CD8-positive, alpha-beta memory T cell (primary cell): ENCODE measurements around the gene PHF24. TPM values are rescaled to one million over a fixed set of nuclear protein-coding genes. Genes with fewer than 3 reads are reported as not detected.

Experiments
- CTCF ChIA-PET: fragments of 350-600 bp; sonication (Branson Sonifier 250); formaldehyde crosslinking; loops from one replicate; lab custom pipeline; 2021; ENCODE audit warnings: antibody characterized with exemption; lab: Charles Lee
- POLR2A ChIA-PET: fragments of 350-600 bp; sonication (Branson Sonifier 250); formaldehyde crosslinking; loops from one replicate; lab custom pipeline; 2021; ENCODE audit warnings: antibody characterized with exemption; lab: Charles Lee
- DNase-seq, 5 donors: peaks; one replicate each; pipeline versions ENCODE4 v3.0.0 to v3.0.0-alpha.2; 2020 to 2022; ENCODE audit warnings: mixed read lengths in 1 of 5
- H3K27ac ChIP-seq: one replicate; pipeline ENCODE4 v1.7.0; 2013; ENCODE audit warnings: low read depth, mild to moderate bottlenecking, low read length, moderate library complexity
- H3K27me3 ChIP-seq: 2 replicates; pipeline ENCODE4 v1.7.0; 2013; ENCODE audit warnings: low read length, mild to moderate bottlenecking; ENCODE audit not compliant: insufficient read depth, poor library complexity, severe bottlenecking
- H3K36me3 ChIP-seq: 2 replicates; pipeline ENCODE4 v1.7.0; 2013; ENCODE audit warnings: mild to moderate bottlenecking, low read length, moderate library complexity; ENCODE audit not compliant: insufficient read depth
- H3K4me1 ChIP-seq: 2 replicates; pipeline ENCODE4 v1.7.0; 2013; ENCODE audit warnings: mild to moderate bottlenecking, low read length, moderate library complexity; ENCODE audit not compliant: insufficient read depth
- H3K4me3 ChIP-seq: 2 replicates; pipeline ENCODE4 v1.7.0; 2013; ENCODE audit warnings: mild to moderate bottlenecking, low read length
- H3K9me3 ChIP-seq: 2 replicates; pipeline ENCODE4 v1.7.0; 2013; ENCODE audit warnings: mild to moderate bottlenecking, low read length
- H3K27ac Mint-ChIP-seq, 8 donors: one replicate each; pipeline ENCODE4 v1.8.0; 2020 to 2021; ENCODE audit warnings: mixed read lengths in 8 of 8, mild to moderate bottlenecking in 6 of 8, inconsistent platforms in 3 of 8, moderate library complexity in 3 of 8
- H3K27me3 Mint-ChIP-seq, 2 donors: one replicate each; pipeline ENCODE4 v1.8.0; 2020 to 2021; ENCODE audit warnings: mixed read lengths in 2 of 2, mild to moderate bottlenecking in 1 of 2, moderate library complexity in 1 of 2
- H3K36me3 Mint-ChIP-seq, 3 donors: one replicate each; pipeline ENCODE4 v1.8.0; 2020 to 2021; ENCODE audit warnings: mixed read lengths in 3 of 3, inconsistent platforms in 1 of 3, mild to moderate bottlenecking in 1 of 3
- H3K4me1 Mint-ChIP-seq, 3 donors: one replicate each; pipeline ENCODE4 v1.8.0; 2020 to 2021; ENCODE audit warnings: mixed read lengths in 3 of 3, inconsistent platforms in 1 of 3, mild to moderate bottlenecking in 1 of 3
- H3K4me3 Mint-ChIP-seq, 7 donors: one replicate each; pipeline ENCODE4 v1.8.0; 2020 to 2021; ENCODE audit warnings: mixed read lengths in 7 of 7, mild to moderate bottlenecking in 6 of 7, moderate library complexity in 4 of 7, inconsistent platforms in 2 of 7
- H3K9me3 Mint-ChIP-seq, 5 donors: one replicate each; pipeline ENCODE4 v1.8.0; 2020 to 2022; ENCODE audit warnings: mixed read lengths in 5 of 5, mild to moderate bottlenecking in 3 of 5, moderate library complexity in 2 of 5, inconsistent platforms in 1 of 5
- polyA plus RNA-seq: library from polyadenylated mRNA; unstranded; fragments of 300-500 nt; fragmentation: Illumina TruSeq; gene quantifications from one replicate; pipeline ENCODE4 v1.2.3, GENCODE V29; 2021
- total RNA-seq, 2 experiments: library from RNA; stranded (reverse); gene quantifications; one replicate each; pipeline ENCODE4 v1.2.3, GENCODE V29; 2021

The PHF24 gene
- total and polyA plus RNA-seq, 3 experiments from 2014 or later: 0.04 TPM; not detected in 2

DNA sequence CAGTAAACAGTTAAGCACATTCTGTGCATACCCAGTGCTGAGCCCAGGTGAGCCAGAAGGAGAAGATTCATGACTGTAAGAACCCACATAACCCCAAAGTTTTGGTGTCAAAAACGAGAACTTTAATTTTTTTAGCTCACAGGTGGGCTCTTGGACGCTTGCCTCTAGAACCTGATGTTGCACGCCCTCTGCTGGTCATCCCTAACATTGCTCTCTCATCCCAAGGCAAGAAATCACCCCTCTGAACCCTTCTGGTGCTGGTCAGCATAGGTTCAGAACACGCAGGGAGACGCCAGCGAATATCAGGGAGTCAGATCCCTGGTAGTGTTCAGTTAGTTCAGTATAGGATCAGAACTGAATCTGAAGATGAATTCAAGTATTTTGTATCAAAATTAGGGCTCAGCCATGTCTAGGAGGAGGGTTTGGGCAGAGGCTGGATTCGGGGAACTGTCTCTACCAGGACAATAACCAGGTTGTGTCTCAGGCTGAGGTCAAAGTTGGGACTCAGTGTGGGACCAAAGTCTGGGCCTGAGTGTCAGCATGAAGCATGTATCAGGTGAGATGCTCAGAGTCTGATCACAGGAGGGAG is 27.3 kb downstream of the PHF24 start:
- H3K4me1 Mint-ChIP-seq: peaks cover 46 to 76% (median 66%) of the 10 kb centered on the region in 3 donors
- H3K4me3 ChIP-seq: no peak overlapping the region
- H3K27me3 Mint-ChIP-seq: no peaks in the 10 kb centered on the region
- H3K9me3 ChIP-seq: no peaks in the 10 kb centered on the region
- CTCF ChIA-PET: interaction anchor here (0.7 to 2.5 kb wide), 11 partner anchors 9 to 94 kb away, joined by 3 to 21 read pairs (median 4); a partner anchor contains a TSS
- no peaks in the 10 kb centered on the region for H3K36me3 ChIP-seq
- no peak overlapping the region for H3K27ac ChIP-seq
- no peaks in the 10 kb centered on the region for H3K27me3 ChIP-seq
- POLR2A ChIA-PET: no interaction called here
- H3K4me3 Mint-ChIP-seq: peak overlapping the region in 1 of 7 donors; percentile 27
- DNase-seq: peak; percentile 36 to 71 (median 51)
- H3K27ac Mint-ChIP-seq: peak overlapping the region in 6 of 8 donors; percentile 15 to 82 (median 54)
- no peaks in the 10 kb centered on the region for H3K9me3 Mint-ChIP-seq
- H3K4me1 ChIP-seq: peaks cover 68% of the 10 kb centered on the region
- peaks cover 0 to 5% (median 0%) of the 10 kb centered on the region in 3 donors for H3K36me3 Mint-ChIP-seq

DNA sequence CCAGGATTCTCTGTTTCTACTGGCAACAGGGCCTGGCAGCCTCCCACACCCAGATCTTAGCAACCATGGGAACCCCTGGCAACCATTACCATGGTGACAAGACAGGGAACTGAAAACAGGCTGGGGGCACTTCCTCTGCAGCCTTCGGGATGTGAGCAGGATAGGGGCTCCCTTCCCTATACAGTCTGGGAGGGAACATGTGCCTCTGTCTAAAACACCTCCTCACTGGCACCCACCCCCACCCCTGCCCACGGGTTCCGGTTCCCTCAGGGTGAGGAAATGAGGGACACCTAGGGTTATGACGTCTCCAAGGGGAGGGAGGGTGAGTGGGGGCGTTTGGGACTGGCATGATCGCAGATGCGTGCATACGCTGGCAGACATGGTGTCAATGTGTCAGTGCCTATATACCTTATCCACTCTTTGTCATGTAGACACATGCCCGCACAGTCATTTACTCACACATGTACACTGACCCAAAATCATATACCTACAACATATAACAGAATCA is 28.5 kb downstream of the PHF24 start:
- Mint-ChIP-seq H3K9me3 (no peaks in the 10 kb centered on the region), H3K4me3 (peak overlapping the region in 3 of 7 donors; percentile 0 to 62 (median 5)), H3K27ac (peak overlapping the region; percentile 29 to 94 (median 72)), H3K36me3 (peaks cover 0 to 5% (median 0%) of the 10 kb centered on the region in 3 donors), H3K4me1 (peaks cover 50 to 76% (median 72%) of the 10 kb centered on the region in 3 donors), H3K27me3 (no peaks in the 10 kb centered on the region)
- no peak overlapping the region for H3K4me3 ChIP-seq
- no peaks in the 10 kb centered on the region for H3K27me3 ChIP-seq
- DNase-seq: peak; percentile 49 to 75 (median 51)
- H3K4me1 ChIP-seq: peaks cover 68% of the 10 kb centered on the region
- no peaks in the 10 kb centered on the region for H3K9me3 ChIP-seq
- H3K27ac ChIP-seq: no peak overlapping the region
- POLR2A ChIA-PET: no interaction called here
- CTCF ChIA-PET: no interaction called here
- no peaks in the 10 kb centered on the region for H3K36me3 ChIP-seq

DNA sequence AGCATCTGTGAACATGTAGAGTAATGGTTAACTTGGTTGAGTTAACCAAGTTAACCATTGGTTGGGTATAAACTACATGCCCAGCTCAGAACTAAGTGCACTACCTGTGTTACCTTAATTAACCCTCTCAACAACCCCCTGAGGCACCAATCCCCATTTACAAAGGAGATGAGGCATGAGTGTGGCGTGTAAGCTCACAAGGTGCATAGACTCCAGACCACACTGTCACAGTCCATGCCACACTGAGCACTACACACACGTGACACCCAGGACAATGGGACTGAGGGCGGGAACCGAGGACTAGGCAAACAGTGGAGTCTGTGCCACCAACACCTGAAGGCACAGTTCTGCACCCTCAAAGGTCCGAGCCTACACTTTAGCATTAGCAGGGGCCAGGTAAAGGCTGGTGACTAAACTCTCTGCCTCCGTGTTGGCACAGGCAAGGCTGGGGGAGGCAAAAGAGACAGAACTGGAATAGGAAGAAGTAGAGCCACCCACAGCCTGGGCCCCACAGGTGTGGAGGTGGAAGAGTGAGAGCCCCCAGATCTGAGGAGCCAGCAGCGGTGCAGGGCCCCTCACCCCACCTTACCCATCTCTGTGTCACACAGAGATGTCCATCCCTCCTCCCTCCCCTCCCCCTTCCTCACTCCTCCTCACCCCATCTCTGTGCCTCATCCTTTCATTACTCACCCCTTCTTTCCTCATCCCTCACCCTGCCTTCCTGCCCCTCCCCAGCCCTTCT is 29.2 kb downstream of the PHF24 start:
- H3K4me3 Mint-ChIP-seq: peak overlapping the region; percentile 5 to 74 (median 33)

DNA sequence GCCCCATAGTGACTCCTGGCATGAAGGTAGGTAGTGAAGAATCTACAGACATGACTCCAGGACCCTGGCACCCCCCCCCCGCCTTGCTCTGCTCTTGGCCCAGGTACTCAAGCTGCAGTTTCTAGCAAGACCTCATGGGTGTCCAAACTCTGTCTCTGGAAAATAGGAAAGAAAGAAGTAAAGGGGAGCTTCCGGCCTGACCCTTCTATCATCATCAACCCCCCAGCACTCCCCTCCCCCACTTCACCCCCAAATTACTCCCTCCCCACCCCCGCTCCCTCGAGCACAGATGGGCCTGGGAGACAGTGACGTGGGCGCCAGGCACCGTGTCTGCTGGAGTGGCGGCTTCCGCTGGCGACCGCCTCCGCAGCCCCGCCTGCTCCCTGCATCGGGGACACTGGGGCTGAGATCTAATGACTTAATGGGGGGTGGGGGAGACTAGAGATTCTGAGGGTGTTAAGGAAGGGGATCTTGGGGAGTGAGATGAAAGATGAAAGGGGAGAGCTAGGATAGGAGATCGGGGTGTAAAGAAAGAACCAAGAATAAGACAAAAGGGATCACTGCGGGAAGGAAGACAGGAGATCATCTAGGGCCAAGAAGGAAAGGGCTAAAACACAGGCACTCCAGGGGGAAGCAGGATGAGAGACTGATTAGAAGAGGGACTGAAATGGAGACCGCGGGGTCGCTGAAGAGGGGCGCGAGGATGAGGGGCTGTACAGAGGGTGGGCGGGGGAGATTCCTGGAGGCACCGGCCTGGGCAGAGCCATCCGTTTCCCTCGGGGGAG is 30.3 kb downstream of the PHF24 start:
- H3K27me3 Mint-ChIP-seq: no peaks in the 10 kb centered on the region
- peaks cover 52% of the 10 kb centered on the region for H3K4me1 ChIP-seq
- no peaks in the 10 kb centered on the region for H3K36me3 ChIP-seq
- H3K27ac ChIP-seq: peak overlapping the region; percentile 49
- H3K4me3 ChIP-seq: peak overlapping the region; percentile 92
- peak overlapping the region; percentile 25 to 97 (median 92) for H3K27ac Mint-ChIP-seq
- H3K9me3 Mint-ChIP-seq: no peaks in the 10 kb centered on the region
- H3K4me3 Mint-ChIP-seq: peak overlapping the region; percentile 77 to 98 (median 93)
- peaks cover 38 to 66% (median 58%) of the 10 kb centered on the region in 3 donors for H3K4me1 Mint-ChIP-seq
- peaks cover 0 to 5% (median 0%) of the 10 kb centered on the region in 3 donors for H3K36me3 Mint-ChIP-seq
- CTCF ChIA-PET: no interaction called here
- DNase-seq: peak; percentile 34 to 76 (median 48)
- no peaks in the 10 kb centered on the region for H3K27me3 ChIP-seq
- no peaks in the 10 kb centered on the region for H3K9me3 ChIP-seq
- POLR2A ChIA-PET: interaction anchor here (2.0 kb wide), 1 partner anchor 83 kb away, joined by 9 read pairs; the partner anchor contains the start of gene VCP

More for the DNA sequence above, 29.2 kb downstream of the PHF24 start:
- no peak overlapping the region for H3K27ac ChIP-seq
- peaks cover 63% of the 10 kb centered on the region for H3K4me1 ChIP-seq
- Mint-ChIP-seq H3K4me1 (peaks cover 49 to 77% (median 69%) of the 10 kb centered on the region in 3 donors), H3K9me3 (no peaks in the 10 kb centered on the region), H3K27ac (peak overlapping the region in 6 of 8 donors; percentile 31 to 94 (median 72)), H3K36me3 (peaks cover 0 to 5% (median 0%) of the 10 kb centered on the region in 3 donors), H3K27me3 (no peaks in the 10 kb centered on the region)
- H3K27me3 ChIP-seq: no peaks in the 10 kb centered on the region
- POLR2A ChIA-PET: no interaction called here
- no peaks in the 10 kb centered on the region for H3K36me3 ChIP-seq
- DNase-seq: no peak
- H3K4me3 ChIP-seq: no peak overlapping the region
- CTCF ChIA-PET: no interaction called here
- no peaks in the 10 kb centered on the region for H3K9me3 ChIP-seq

DNA sequence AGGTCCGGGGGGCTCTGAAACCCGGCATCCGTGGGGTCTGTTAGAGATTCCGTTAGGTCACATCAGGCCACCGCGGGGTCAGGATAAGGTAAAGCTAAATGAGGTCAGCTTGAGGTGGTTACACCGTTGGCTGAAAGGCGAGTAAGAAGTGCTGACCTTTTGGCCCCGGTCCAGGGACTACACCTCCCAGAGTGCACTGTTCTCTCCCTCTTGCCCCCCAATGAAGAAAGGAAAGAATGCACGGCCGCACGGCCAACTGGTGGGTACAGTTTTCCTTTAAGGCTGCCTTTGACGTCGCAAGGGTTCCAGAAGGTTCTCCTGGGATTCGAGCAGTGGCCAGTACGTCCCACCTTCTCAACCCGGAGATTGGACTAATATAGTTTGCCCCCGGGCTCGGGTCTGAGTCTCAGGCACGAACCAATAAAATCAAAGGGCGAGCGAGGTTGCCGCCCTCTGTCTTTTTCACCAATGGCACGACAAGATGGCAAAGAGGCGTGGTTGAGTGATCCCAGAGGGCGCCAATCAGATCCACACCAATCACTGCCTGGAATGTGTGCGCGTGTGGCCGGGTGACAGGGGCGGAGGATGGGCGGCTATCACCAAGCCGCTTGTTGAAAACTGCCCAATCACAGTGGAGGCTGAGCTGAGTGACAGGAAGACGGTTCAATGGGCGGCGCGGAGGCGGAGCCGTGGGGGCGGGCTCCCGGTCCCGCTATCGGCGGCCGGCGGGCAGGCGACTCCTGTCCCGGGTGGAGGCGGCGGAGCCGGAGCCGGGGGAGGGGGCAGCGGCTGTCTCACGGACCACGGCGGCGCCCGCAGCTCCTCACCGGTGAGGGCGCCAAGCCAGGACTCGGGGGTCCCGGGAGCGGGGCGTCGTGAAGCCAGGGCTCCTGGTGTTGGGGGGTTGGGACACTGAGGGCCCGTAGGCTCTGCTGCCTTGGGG is 31.2 kb downstream of the PHF24 start, which contains the start of gene DNAJB5:
DNAJB5 (plus strand) TSS at position 743 of the 943 bp plus-strand sequence. CDS start 886 bp downstream, outside the sequence.
- Histone ChIP-seq H3K4me1 (peaks cover 43% of the 10 kb centered on the region), H3K4me3 (peak within 1 kb of the TSS; percentile 92), H3K36me3 (no peaks in the 10 kb centered on the region), H3K9me3 (no peaks in the 10 kb centered on the region), H3K27ac (peak within 1 kb of the TSS; percentile 49), H3K27me3 (no peaks in the 10 kb centered on the region)
- Mint-ChIP-seq H3K4me3 (peak within 1 kb of the TSS; percentile 79 to 98 (median 93)), H3K36me3 (peaks cover 0 to 5% (median 0%) of the 10 kb centered on the region in 3 donors), H3K9me3 (no peaks in the 10 kb centered on the region), H3K27ac (peak within 1 kb of the TSS; percentile 25 to 97 (median 92)), H3K27me3 (no peaks in the 10 kb centered on the region), H3K4me1 (peaks cover 29 to 57% (median 49%) of the 10 kb centered on the region in 3 donors)
- ChIA-PET POLR2A (interaction anchor here (2.0 kb wide), 1 partner anchor 83 kb away, joined by 9 read pairs; the partner anchor contains the start of gene VCP), CTCF (no interaction called here)
- DNase-seq: peak; percentile 94 to 98 (median 97)

DNA sequence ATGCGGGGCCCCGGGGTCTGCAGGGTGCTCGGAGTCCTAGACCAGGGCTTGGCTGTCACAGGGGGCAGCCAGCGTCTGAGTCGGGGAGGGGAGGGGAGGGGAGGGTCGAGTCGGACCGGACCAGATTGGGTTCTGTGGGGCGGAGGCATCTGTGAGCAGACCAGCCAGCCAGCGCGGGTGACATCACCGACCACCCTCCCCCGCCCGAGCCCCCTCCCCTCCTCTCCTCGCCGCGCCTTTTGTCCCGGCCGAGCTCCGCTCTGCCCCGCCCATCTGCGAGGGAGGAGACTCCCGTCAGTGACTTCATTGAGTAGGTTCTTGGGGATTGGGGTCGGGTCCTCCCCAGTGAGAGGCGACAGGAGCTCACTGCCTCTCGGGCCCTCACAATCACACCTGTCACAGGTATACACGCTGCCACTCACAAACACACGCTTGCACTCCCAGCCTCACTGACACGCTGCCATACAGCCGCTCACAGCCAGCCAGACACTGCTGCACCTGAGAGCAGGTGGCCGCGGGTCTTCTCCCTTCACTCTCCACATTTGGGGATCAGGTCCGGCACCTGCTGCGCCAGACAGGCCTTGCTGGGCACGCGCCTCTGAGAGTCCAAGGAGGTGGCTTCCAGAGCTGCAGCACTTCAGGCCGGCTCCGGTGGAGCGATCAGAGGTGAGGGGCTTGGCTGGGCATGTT is 32.0 kb downstream of the PHF24 start:
- peak overlapping the region; percentile 18 for H3K27ac ChIP-seq
- no peaks in the 10 kb centered on the region for H3K27me3 ChIP-seq
- Mint-ChIP-seq H3K27me3 (no peaks in the 10 kb centered on the region), H3K9me3 (no peaks in the 10 kb centered on the region), H3K4me3 (peak overlapping the region; percentile 77 to 90 (median 84)), H3K4me1 (peaks cover 29 to 51% (median 45%) of the 10 kb centered on the region in 3 donors), H3K27ac (peak overlapping the region in 3 of 8 donors; percentile 34 to 84 (median 60)), H3K36me3 (peaks cover 0 to 5% (median 0%) of the 10 kb centered on the region in 3 donors)
- no peaks in the 10 kb centered on the region for H3K9me3 ChIP-seq
- ChIA-PET POLR2A (interaction anchor here (2.0 kb wide), 1 partner anchor 82 kb away, joined by 9 read pairs; the partner anchor contains the start of gene VCP), CTCF (interaction anchor here (0.9 kb wide), 1 partner anchor 90 kb away, joined by 3 read pairs; no protein-coding TSS in a partner anchor)
- peak in 4 of 5 donors; percentile 26 to 67 (median 36) for DNase-seq
- peak overlapping the region; percentile 50 for H3K4me3 ChIP-seq
- no peaks in the 10 kb centered on the region for H3K36me3 ChIP-seq
- peaks cover 40% of the 10 kb centered on the region for H3K4me1 ChIP-seq
